GM19351 (cell line): ENCODE data around the gene RNF138.
"Not testable (repeated sequence)": the region's sequence is repeated elsewhere in the genome, so short reads cannot be mapped to it uniquely, and the experiment has no call there.

Experiments used
- ATAC-seq: cut with Tn5 transposase; IDR thresholded peaks from one replicate; pipeline ENCODE4 v1.9.1; 2021; ENCODE audit warnings: mild to moderate bottlenecking, moderate library complexity; ENCODE audit not compliant: unreplicated experiment

RNF138 gene

GRCh38 chr18:32095192-32095899, 3.7 kb downstream of the RNF138 start:
- no peak for ATAC-seq

- no peak for ATAC-seq
These were observed 4.2 kb downstream of the RNF138 start for GRCh38 chr18:32095900-32096229.

- no peak for ATAC-seq
These were observed 5.3 kb downstream of the RNF138 start for GRCh38 chr18:32096946-32097345.

GRCh38 chr18:32104516-32104915, 12.8 kb downstream of the RNF138 start:
- no peak for ATAC-seq

- ATAC-seq = no peak
These were observed 18.3 kb downstream of the RNF138 start for GRCh38 chr18:32110005-32110404.

GRCh38 chr18:32111706-32112105, 20.0 kb downstream of the RNF138 start:
- ATAC-seq = no peak

GRCh38 chr18:32112826-32113225, 21.2 kb downstream of the RNF138 start:
- no peak for ATAC-seq

- ATAC-seq = no peak
These were observed 22.7 kb downstream of the RNF138 start for GRCh38 chr18:32114293-32114942.

- no peak for ATAC-seq
These were observed 30.4 kb downstream of the RNF138 start for GRCh38 chr18:32122039-32122438.

- ATAC-seq = no peak
These were observed 34.9 kb downstream of the RNF138 start for GRCh38 chr18:32126538-32126937.

- ATAC-seq = no peak
These were observed 44.0 kb downstream of the RNF138 start for GRCh38 chr18:32135625-32136024.

GRCh38 chr18:32138332-32138982, 46.8 kb downstream of the RNF138 start:
- ATAC-seq = no peak

- ATAC-seq = no peak
These were observed 48.2 kb downstream of the RNF138 start for GRCh38 chr18:32139835-32140283.

GRCh38 chr18:32148185-32148870, 56.7 kb downstream of the RNF138 start:
- ATAC-seq = no peak

GRCh38 chr18:32152705-32153448, 61.2 kb downstream of the RNF138 start:
- ATAC-seq = peak; percentile 87

- no peak for ATAC-seq
These were observed 65.2 kb downstream of the RNF138 start for GRCh38 chr18:32156855-32157254.

GRCh38 chr18:32157580-32157979, 65.9 kb downstream of the RNF138 start:
- no peak for ATAC-seq

- ATAC-seq = peak; percentile 92
These were observed 66.5 kb downstream of the RNF138 start for GRCh38 chr18:32158108-32158624.

GRCh38 chr18:32158631-32159030, 67.0 kb downstream of the RNF138 start:
- not testable (repeated sequence) for ATAC-seq

GRCh38 chr18:32160547-32160946, 68.9 kb downstream of the RNF138 start:
- ATAC-seq = no peak
